Ectodermal cell (in vitro differentiated cells): ENCODE measurements around the gene OAT.

Experiments
- H3K27ac ChIP-seq: 2 replicates; pipeline ENCODE4 v1.7.0; 2013; ENCODE audit warnings: mild to moderate bottlenecking, low read depth, low read length; ENCODE audit not compliant: insufficient read depth, poor library complexity, severe bottlenecking
- H3K27me3 ChIP-seq: 2 replicates; pipeline ENCODE4 v1.7.0; 2013; ENCODE audit warnings: mild to moderate bottlenecking, low read length; ENCODE audit not compliant: insufficient read depth, control insufficient read depth, poor library complexity, severe bottlenecking
- H3K36me3 ChIP-seq: one replicate; pipeline ENCODE4 v1.7.0; 2013; ENCODE audit warnings: low read length; ENCODE audit not compliant: control insufficient read depth, insufficient read depth
- H3K4me1 ChIP-seq: one replicate; pipeline ENCODE4 v1.7.0; 2013; ENCODE audit warnings: low read length; ENCODE audit not compliant: control insufficient read depth, insufficient read depth
- H3K4me3 ChIP-seq: 2 replicates; pipeline ENCODE4 v1.7.0; 2013; ENCODE audit warnings: low read depth, low read length, control low read depth; ENCODE audit not compliant: insufficient read depth
- H3K9me3 ChIP-seq: 2 replicates; pipeline ENCODE4 v1.7.0; 2013; ENCODE audit warnings: mild to moderate bottlenecking, low read length, moderate library complexity; ENCODE audit not compliant: control insufficient read depth
- WGBS, 2 experiments: methylation state at CpG; one replicate each; pipeline ENCODE4 v1.1.7; 2013; ENCODE audit warnings: missing lambda C conversion rate in 2 of 2; 5-methylcytosine and 5-hydroxymethylcytosine counted together

Gene OAT

DNA sequence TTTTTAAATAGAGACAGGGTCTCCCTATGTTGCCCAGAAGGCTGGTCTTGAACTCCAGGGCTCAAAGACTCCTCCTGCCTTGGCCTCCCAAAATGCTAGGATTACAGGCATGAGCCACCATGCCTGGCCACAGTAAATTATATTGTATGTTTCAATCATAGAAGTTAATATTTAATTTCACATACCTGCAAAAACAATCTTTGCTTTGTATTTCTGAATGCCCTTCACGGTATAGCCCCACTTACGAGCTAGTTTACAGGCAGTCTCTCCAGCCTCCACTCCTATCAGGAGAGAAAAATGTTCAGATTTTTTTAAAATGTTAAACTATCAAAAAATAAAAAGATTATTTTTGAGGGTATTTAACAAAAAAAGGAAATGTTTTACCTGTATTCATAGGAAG, 10.4 kb downstream of the OAT start:
- Histone ChIP-seq H3K4me1 (no peaks in the 10 kb centered on the region), H3K36me3 (peaks cover 5% of the 10 kb centered on the region), H3K9me3 (no peaks in the 10 kb centered on the region), H3K27me3 (no peaks in the 10 kb centered on the region), H3K4me3 (no peak overlapping the region), H3K27ac (no peak overlapping the region)
- 94 to 100% methylated on average over 2 of the region's 2 CpGs for WGBS, 2 experiments

DNA sequence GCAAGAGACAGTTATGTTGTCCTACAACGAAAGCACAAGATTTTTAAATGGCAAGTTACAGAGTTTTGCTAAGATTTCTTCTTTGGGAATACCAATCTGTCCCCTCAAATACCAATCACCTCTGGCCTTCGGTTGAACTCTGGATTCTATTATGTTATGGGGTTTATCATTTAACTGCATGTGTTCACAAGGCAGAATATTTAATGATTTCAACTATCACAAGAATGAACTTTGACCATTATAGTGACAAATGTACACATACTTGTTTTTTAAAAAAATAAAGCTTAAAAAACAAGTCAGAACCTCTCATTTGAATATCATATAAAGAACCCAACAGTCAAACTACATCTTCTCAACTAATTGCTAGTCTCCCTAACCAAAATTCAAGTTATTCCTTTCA, 11.3 kb downstream of the OAT start:
- WGBS, 2 experiments = 94 to 100% methylated on average over 1 of the region's 2 CpGs
- Histone ChIP-seq H3K9me3 (no peaks in the 10 kb centered on the region), H3K27me3 (no peaks in the 10 kb centered on the region), H3K36me3 (peaks cover 5% of the 10 kb centered on the region), H3K4me3 (no peak overlapping the region), H3K4me1 (no peaks in the 10 kb centered on the region), H3K27ac (no peak overlapping the region)

DNA sequence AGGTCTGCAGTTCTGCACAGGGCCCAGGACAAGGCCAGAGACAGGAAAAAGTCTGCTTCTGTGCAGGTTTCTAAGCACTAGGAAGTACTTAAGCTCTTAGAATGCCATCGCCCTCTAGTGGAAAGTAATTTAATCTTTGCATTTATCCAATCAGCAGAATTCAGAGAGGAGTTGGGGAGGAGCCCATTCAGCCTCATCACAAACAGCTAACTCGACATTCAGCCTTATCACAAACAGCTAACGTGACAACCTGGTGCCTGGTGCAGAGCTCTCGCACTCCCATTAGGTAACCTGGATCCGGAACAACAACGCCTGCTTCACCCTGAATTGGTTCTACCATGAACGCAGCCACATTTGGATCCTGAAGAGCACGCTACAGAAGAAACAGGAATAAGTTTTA, 15.2 kb downstream of the OAT start:
- no peaks in the 10 kb centered on the region for H3K27me3 ChIP-seq
- H3K9me3 ChIP-seq = no peaks in the 10 kb centered on the region
- H3K4me3 ChIP-seq = no peak overlapping the region
- no peaks in the 10 kb centered on the region for H3K4me1 ChIP-seq
- WGBS, 2 experiments = 54 to 56% methylated on average over 8 of the region's 8 CpGs
- no peak overlapping the region for H3K27ac ChIP-seq
- peaks cover 5% of the 10 kb centered on the region for H3K36me3 ChIP-seq

DNA sequence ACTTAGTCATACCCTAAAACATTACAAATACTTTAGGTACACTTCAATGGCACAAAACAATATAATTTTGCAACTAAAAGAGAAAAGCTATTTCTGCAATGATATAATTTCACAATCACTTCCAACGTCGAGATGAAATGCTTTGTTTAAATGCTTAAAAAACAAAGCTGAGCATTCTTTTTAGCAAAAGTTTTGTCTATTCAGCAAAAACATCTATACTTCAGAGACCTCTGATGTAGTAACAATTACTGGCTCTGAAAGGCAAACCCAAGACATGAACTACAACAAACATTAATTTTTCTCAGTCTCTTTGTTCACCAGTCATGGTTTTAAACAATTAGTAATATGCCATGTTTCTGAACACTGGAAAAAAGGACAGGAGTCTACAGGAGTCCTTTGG, 16.4 kb downstream of the OAT start:
- H3K4me3 ChIP-seq = no peak overlapping the region
- H3K27me3 ChIP-seq = no peaks in the 10 kb centered on the region
- 90 to 96% methylated on average over 2 of the region's 2 CpGs for WGBS, 2 experiments
- H3K27ac ChIP-seq = no peak overlapping the region
- no peaks in the 10 kb centered on the region for H3K36me3 ChIP-seq
- H3K4me1 ChIP-seq = no peaks in the 10 kb centered on the region
- H3K9me3 ChIP-seq = no peaks in the 10 kb centered on the region

DNA sequence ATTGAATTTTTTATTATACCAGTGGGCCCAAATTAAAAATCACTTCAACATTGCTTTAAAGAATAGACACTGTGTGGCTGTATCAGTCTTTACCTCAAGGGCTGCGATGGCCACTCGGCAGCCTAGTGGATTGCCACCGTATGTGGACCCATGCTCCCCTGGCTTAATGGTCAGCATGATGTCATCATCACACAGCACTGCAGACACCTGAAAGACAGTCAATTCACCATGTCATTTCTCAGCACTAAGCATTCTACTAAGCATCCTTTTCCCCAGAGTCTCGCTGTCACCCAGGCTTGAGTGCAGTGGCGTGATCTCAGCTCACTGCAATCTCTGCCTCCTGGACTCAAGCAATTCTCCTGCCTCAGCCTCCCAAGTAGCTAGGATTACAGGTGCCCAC, 17.1 kb downstream of the OAT start:
- Histone ChIP-seq H3K4me3 (no peak overlapping the region), H3K27ac (no peak overlapping the region), H3K4me1 (no peaks in the 10 kb centered on the region), H3K36me3 (no peaks in the 10 kb centered on the region), H3K27me3 (no peaks in the 10 kb centered on the region), H3K9me3 (no peaks in the 10 kb centered on the region)
- 89 to 94% methylated on average over 5 of the region's 5 CpGs for WGBS, 2 experiments

DNA sequence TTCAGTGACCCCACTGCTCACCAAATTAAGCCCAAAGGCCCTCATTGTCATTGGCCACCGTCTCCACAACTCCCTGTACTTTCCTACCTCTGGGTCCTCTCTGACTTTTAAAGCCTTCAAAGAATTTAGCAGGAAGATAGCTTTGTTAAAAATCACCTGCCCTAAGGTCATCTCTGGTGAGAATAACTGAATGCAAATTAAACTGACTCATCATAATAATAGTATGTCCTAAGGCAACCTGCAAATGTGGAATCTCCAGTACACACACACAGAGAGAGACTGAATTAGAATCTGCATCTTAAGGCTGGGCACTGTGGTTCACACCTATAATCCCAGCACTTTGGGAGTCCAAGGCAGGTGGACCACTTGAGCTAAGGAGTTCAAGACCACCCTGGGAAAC, 24.1 kb downstream of the OAT start:
- WGBS, 2 experiments = 78 to 85% methylated on average over 1 of the region's 1 CpG
- no peaks in the 10 kb centered on the region for H3K27me3 ChIP-seq
- H3K4me3 ChIP-seq = no peak overlapping the region
- H3K9me3 ChIP-seq = no peaks in the 10 kb centered on the region
- H3K27ac ChIP-seq = no peak overlapping the region
- H3K36me3 ChIP-seq = no peaks in the 10 kb centered on the region
- no peaks in the 10 kb centered on the region for H3K4me1 ChIP-seq

DNA sequence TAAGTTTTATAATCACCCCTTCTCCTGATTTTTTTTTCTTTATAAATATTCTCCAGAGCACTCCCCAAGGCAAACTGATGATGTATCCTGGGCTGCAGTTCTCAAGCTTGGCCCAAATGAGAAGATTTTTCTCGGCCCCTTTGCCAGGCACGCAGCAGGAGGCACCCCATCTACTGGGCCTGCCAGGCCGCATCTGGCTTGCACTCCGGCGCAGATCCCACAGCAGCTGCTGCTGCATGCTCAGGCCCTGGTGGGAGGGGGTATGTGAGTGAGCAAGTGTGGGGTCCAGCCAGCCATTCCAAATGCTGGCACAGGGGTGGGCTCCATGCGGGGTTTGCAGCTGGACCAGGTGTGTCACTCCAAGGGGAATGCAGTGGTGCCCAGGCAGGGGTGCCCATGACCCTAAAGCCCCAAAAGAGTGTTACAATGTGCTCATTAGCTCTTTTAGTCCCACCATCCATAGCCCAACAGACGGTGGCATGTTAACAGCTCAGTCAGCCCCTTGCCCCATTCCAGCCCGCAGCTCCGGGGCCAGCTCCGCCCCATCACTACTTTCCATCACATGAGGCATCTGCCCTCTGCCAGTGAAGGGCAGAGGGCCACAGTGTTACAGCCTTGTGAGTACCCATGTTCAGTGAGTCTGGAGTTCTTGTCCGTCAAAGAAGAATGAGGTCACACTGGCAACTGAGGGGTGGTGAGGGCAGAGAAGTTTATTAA, 25.9 kb downstream of the OAT start:
- no peaks in the 10 kb centered on the region for H3K9me3 ChIP-seq
- no peaks in the 10 kb centered on the region for H3K4me1 ChIP-seq
- 94 to 96% methylated on average over 11 of the region's 11 CpGs for WGBS, 2 experiments
- no peaks in the 10 kb centered on the region for H3K36me3 ChIP-seq
- no peak overlapping the region for H3K4me3 ChIP-seq
- peaks cover 8% of the 10 kb centered on the region for H3K27me3 ChIP-seq
- H3K27ac ChIP-seq = no peak overlapping the region

DNA sequence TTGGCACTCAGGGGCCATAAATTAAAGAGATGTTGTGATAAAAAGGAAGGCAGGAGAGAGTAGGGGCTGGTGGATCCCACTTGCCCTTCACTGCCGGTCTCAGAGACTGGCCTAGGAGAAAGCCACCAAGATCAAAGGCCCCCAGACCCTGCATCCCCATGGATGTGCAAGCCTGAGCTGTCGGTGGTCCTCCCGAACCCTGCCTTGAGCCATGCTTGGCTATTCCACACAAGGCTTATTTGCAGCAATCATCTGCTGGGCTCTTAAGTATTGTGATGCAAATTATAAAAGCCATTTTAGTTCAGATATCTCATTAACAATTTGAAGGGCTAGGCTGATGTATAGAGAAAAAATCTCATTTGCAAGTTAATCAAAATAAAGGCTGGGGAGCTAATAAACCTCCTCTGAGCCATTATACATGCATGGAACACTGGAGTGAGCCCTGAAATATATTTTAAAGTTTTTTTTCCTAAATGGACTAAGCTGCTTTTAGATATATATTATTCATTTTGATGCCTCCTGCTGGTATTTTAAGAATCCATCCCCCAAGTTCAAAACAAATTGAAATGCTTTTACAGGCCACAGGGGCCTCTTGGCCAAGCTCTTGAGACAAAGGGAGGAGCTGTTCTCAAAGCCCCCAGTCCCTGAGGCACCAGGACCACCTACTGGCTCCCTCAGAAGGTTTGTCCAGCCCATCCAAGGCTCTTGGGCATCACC, 28.1 kb downstream of the OAT start:
- Histone ChIP-seq H3K4me3 (no peak overlapping the region), H3K27ac (no peak overlapping the region), H3K4me1 (no peaks in the 10 kb centered on the region), H3K27me3 (peaks cover 8% of the 10 kb centered on the region), H3K9me3 (no peaks in the 10 kb centered on the region), H3K36me3 (no peaks in the 10 kb centered on the region)
- WGBS, 2 experiments = 82 to 86% methylated on average over 3 of the region's 3 CpGs

DNA sequence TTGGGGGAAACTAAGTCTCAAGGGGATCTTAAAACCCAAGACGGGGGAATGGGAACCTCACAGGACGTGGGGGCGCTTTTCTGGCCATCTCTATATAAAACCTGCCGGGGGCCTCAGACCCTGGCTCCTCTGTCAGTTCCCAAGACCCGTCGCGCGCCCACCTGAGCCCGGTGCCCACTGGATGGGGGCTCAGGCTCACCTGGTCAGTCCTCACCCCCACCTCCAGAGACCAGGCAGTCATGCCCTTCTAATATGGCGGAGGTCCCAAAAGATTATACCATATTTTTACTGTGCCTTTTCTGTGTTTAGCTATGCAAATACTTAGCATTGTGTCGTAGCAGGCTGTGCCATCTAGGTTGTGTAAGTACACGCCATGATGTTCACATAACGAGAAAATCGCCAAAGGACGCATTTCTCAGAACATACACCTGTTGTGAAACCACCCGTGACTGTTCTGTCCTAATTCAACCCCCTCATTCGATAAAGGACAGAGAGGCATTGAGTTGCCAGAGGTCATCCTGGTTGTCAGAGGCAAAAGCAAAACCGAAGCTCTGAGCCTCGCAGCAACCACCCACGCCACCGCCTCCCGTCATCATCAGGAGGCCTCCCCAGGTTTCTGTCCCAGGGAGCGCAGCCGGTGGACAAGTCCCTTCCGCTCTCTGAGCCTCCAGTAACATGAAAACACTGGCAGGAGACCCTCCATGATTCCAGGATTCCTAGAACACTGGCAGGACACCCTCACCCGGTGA, 28.9 kb downstream of the OAT start:
- H3K27ac ChIP-seq = no peak overlapping the region
- H3K9me3 ChIP-seq = no peaks in the 10 kb centered on the region
- H3K4me3 ChIP-seq = no peak overlapping the region
- no peaks in the 10 kb centered on the region for H3K36me3 ChIP-seq
- H3K27me3 ChIP-seq = peaks cover 8% of the 10 kb centered on the region
- WGBS, 2 experiments = 90% methylated on average over 26 of the region's 26 CpGs
- no peaks in the 10 kb centered on the region for H3K4me1 ChIP-seq
